GM19463 (cell line): ENCODE measurements around the gene HOXD1.

ENCODE experiments used
- ATAC-seq: cut with Tn5 transposase; IDR thresholded peaks from one replicate; pipeline ENCODE4 v1.9.1; 2021; ENCODE audit warnings: mild to moderate bottlenecking, moderate library complexity; ENCODE audit not compliant: unreplicated experiment

Gene HOXD1

GRCh38 chr2:176178757-176179295 is 9.6 kb upstream of the HOXD1 start:
- ATAC-seq, result no peak

DNA sequence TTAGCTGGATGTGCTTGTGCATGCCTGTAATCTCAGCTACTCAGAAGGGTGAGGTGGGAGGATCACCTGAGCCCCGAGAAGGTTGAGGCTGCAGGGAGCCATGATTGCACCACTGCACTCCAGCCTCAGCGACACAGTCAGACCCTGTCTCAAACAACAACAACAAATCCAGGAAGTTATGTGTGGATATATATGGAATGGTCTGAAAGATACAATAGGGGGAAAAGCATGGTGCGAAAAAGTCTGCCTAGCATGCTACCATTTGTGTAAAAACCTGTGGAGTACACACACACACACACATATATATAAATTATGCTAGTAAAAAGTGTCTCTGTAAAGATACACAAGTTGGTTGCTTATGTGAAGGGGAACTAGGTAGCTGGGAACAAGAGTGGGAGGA is 6.9 kb upstream of the HOXD1 start:
- ATAC-seq, result no peak

- no peak for ATAC-seq
These were observed 5.8 kb upstream of the HOXD1 start for GRCh38 chr2:176182671-176183070.

DNA sequence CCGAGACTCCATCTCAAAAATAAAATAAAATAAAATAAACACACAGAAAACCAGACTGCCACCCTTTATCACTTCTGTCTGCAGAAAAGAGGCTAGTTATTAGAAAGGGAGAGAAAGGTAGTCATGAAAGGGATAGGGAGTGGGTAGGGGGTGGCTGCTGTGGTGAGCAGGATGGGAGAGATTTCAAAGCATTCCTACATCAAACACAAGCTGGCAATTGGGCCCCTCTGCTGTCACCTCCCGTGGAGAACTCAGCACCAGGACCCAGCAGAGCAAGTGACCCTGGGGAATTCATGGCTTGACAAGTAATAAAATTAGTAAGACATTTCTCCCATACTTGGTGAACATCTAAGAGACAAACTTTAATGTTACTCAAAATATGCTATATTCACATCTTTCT is 3.7 kb upstream of the HOXD1 start:
- no peak for ATAC-seq

GRCh38 chr2:176186024-176186423 is 2.4 kb upstream of the HOXD1 start:
- ATAC-seq, result no peak

DNA sequence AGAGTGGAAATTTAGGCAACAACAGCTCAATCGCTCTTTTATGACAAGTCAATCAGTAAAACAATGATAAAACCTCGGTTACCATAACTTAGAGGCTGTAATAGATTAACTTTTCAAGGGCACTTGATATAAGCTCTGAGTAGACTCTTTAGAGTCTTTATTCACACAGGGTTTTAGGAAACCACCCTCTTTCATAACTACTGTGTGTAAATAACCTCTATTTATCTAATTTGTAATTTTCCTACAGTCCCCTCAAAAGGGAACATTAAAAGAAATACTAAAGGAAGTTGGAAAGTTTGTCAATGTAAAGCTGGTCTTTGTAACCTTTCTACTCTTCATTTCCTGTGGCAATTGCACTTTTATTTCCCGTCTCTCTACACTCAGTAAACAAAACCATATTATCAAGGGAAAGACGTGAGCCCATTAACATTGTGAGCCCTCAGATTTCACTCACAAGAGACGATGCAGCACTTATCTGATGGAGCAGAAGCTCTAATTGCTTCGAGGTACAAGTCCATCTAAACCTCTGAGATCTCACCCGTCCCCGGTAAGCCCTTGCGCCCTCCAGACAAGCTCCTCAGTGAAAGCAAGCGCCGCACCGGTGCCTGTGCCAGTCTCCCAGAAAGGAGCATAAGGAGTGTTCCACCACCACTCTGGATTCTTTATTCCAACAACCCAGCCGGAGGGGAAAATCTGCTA is 1.1 kb upstream of the HOXD1 start:
- no peak for ATAC-seq

DNA sequence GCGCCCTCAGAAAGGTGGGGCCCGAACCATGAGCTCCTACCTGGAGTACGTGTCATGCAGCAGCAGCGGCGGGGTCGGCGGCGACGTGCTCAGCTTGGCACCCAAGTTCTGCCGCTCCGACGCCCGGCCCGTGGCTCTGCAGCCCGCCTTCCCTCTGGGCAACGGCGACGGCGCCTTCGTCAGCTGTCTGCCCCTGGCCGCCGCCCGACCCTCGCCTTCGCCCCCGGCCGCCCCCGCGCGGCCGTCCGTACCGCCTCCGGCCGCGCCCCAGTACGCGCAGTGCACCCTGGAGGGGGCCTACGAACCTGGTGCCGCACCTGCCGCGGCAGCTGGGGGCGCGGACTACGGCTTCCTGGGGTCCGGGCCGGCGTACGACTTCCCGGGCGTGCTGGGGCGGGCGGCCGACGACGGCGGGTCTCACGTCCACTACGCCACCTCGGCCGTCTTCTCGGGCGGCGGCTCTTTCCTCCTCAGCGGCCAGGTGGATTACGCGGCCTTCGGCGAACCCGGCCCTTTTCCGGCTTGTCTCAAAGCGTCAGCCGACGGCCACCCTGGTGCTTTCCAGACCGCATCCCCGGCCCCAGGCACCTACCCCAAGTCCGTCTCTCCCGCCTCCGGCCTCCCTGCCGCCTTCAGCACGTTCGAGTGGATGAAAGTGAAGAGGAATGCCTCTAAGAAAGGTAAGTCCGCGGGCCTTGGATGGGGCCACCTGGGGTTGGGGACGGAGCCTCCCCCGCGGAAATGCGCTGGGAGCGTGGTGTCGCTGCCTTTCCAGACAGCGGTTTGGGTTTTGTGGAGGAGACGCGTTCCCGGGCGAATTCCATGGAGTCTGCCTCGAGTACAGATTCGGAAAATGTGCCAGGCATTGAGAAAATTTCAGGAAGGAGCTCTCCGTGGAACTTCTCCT is 559 bp downstream of the HOXD1 start:
- peak; percentile 12 for ATAC-seq

- no peak for ATAC-seq
These were observed 1.5 kb downstream of the HOXD1 start for GRCh38 chr2:176189681-176190641.

GRCh38 chr2:176192351-176192750 is 3.9 kb downstream of the HOXD1 start:
- no peak for ATAC-seq

DNA sequence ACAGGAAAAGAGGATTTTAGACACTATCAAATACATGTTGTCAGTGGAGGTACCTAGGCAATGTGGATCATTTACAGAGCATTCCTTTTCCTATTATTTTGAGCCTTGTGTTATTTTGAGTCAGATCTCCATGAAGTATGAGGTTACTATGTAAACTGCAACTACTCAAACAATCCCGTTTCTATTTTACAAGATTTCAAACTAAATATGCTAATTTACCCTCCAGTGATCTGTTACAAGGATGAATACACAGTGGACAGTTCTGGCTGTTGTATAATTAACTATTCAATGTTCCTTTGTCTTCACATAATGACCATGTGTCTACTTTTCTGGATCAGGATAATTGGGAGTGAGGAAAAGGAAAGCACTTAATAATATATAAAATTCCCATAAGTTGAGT is 4.6 kb downstream of the HOXD1 start:
- no peak for ATAC-seq

GRCh38 chr2:176199902-176200301 is 11.4 kb downstream of the HOXD1 start:
- ATAC-seq, result no peak

- ATAC-seq, result no peak
These were observed 12.5 kb downstream of the HOXD1 start for GRCh38 chr2:176200971-176201370.

DNA sequence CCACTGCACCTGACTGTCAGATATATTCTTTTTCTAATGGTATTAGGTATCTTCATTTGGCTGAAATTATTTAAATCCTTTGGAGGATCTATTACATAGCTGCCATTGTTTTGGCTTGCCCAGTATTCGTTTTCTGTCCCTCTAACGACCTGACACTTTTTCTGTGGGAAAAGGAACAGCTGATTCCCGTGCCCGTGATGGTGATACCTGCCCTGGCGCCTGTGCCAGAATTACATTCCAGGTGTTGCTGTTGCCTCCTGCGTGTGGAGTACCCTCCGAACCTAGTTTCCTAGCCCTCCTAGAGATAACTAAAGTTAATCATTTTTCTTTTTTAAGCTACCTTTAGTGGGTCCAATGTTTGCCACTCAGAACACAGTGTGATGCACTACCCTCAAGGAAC is 14.0 kb downstream of the HOXD1 start:
- ATAC-seq, result no peak

- ATAC-seq, result no peak
These were observed 16.7 kb downstream of the HOXD1 start for GRCh38 chr2:176205126-176205525.

GRCh38 chr2:176206136-176206535 is 17.7 kb downstream of the HOXD1 start:
- ATAC-seq, result no peak

GRCh38 chr2:176206682-176207081 is 18.2 kb downstream of the HOXD1 start:
- no peak for ATAC-seq

- no peak for ATAC-seq
These were observed 22.6 kb downstream of the HOXD1 start for GRCh38 chr2:176211110-176211509.

GRCh38 chr2:176212276-176212675 is 23.8 kb downstream of the HOXD1 start:
- ATAC-seq, result no peak

GRCh38 chr2:176213406-176213805 is 24.9 kb downstream of the HOXD1 start:
- no peak for ATAC-seq

DNA sequence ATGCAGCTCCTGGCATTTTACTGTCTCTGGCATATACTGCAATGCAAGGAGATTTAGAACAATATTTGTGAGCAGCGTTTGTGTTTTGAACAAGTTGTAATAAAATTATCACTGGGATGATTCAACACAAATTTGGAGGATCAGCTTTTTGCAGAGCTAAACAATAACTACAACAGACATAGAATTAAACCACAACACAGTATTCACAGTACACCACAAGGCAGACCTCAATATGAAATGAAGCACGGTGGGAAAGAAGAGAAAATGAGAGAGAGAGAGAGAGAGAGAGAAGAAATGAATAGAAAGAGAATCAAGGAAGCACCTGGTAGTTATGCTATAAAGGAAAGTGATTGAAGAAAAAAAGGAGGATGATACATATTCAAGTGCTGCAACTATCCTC is 39.4 kb downstream of the HOXD1 start:
- no peak for ATAC-seq

- ATAC-seq, result no peak
These were observed 45.7 kb downstream of the HOXD1 start for GRCh38 chr2:176234156-176234555.
